ENCODE results near the gene MRPS27. TPM values are rescaled to one million over a fixed set of nuclear protein-coding genes. Genes with fewer than 3 reads are reported as not detected.

Gene MRPS27
- total RNA-seq, 2 donors from 2014 or later: 42.9 to 58.8 TPM

DNA sequence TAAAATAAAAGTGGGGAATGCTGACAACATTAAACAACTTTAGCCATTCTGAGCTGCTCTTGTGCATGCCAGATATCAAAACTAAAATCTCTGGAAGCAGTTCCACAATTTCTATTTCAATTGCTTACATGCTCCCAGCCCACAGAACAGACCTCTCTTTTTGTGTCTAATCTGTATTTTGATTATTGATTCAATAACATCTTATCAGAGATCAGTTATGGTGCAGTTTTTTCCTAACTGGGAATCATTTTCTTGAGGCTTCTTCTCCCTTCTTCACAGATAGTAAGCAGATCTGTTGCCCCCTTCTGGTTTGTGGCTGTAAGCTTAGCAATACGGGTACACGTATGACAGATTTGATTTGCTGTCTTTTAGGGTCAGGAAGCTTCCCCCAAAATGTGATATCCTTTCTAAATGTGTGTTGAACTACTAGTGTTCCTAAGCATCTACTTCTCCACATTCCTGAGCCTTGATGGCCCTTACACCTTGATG is 39.4 kb downstream of the MRPS27 start:
- H3K4me1 ChIP-seq (ENCODE audit: control insufficient read depth in 1 of 2, low read depth in 2 of 2): peaks cover 18 to 34% of the 10 kb centered on the region in 2 donors
- DNase-seq (ENCODE audit: low spot score): no peak
- H3K27me3 ChIP-seq (replicated peaks; ENCODE audit: insufficient read depth): no peaks in the 10 kb centered on the region
- H3K27ac ChIP-seq: peak overlapping the region; percentile 63 to 65
- H3K9me3 ChIP-seq: no peaks in the 10 kb centered on the region
- no peak overlapping the region for H3K4me3 ChIP-seq
- no peak for ATAC-seq (ENCODE audit: insufficient number of reproducible peaks, low FRiP score, low read depth)
- no peaks in the 10 kb centered on the region for H3K36me3 ChIP-seq
- TF ChIP-seq, protein P1, sequence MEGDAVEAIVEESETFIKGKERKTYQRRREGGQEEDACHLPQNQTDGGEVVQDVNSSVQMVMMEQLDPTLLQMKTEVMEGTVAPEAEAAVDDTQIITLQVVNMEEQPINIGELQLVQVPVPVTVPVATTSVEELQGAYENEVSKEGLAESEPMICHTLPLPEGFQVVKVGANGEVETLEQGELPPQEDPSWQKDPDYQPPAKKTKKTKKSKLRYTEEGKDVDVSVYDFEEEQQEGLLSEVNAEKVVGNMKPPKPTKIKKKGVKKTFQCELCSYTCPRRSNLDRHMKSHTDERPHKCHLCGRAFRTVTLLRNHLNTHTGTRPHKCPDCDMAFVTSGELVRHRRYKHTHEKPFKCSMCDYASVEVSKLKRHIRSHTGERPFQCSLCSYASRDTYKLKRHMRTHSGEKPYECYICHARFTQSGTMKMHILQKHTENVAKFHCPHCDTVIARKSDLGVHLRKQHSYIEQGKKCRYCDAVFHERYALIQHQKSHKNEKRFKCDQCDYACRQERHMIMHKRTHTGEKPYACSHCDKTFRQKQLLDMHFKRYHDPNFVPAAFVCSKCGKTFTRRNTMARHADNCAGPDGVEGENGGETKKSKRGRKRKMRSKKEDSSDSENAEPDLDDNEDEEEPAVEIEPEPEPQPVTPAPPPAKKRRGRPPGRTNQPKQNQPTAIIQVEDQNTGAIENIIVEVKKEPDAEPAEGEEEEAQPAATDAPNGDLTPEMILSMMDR (IDR thresholded peaks at IDR 0.05): peak; percentile 45

DNA sequence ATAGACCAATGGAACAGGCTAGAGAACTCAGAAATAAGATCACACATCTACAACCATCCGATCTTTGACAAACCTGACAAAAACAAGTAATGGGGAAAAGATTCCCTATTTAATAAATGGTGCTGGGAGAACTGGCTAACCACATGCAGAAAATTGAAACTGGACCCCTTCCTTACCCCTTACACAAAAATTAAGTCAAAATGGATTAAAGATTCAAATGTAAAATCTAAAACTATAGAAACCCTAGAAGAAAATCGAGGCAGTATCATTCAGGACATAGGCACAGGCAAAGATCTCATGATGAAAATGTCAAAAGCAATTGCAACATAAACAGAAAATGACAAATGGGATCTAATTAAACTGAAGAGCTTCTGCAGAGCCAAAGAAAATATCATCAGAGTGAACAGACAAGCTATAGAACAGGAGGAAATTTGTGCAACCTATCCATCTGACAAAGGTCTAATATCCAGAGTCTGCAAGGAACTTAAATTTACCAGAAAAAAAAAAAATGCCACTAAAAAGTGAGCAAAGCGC is 43.8 kb downstream of the MRPS27 start:
- H3K27ac ChIP-seq: no peak overlapping the region
- TF ChIP-seq, protein P1 (IDR thresholded peaks at IDR 0.05): no peak
- ATAC-seq (ENCODE audit: insufficient number of reproducible peaks, low FRiP score, low read depth): no peak

GRCh38 chr5:72273547-72273946 is 46.5 kb downstream of the MRPS27 start:
- TF ChIP-seq, protein P1 (IDR thresholded peaks at IDR 0.05): no peak
- Histone ChIP-seq H3K27me3 (replicated peaks; ENCODE audit: insufficient read depth) (no peaks in the 10 kb centered on the region), H3K9me3 (no peaks in the 10 kb centered on the region), H3K36me3 (no peaks in the 10 kb centered on the region), H3K27ac (no peak overlapping the region), H3K4me1 (ENCODE audit: control insufficient read depth in 1 of 2, low read depth in 2 of 2) (peaks cover 0 to 15% of the 10 kb centered on the region in 2 donors), H3K4me3 (no peak overlapping the region)
- no peak for DNase-seq (ENCODE audit: low spot score)
- ATAC-seq (ENCODE audit: insufficient number of reproducible peaks, low FRiP score, low read depth): no peak

More for the DNA sequence above, 43.8 kb downstream of the MRPS27 start:
- no peak for DNase-seq (ENCODE audit: low spot score)
- H3K4me1 ChIP-seq (ENCODE audit: control insufficient read depth in 1 of 2, low read depth in 2 of 2): peaks cover 0 to 18% of the 10 kb centered on the region in 2 donors
- no peaks in the 10 kb centered on the region for H3K36me3 ChIP-seq
- no peaks in the 10 kb centered on the region for H3K9me3 ChIP-seq
- no peak overlapping the region for H3K4me3 ChIP-seq
- H3K27me3 ChIP-seq (replicated peaks; ENCODE audit: insufficient read depth): no peaks in the 10 kb centered on the region

DNA sequence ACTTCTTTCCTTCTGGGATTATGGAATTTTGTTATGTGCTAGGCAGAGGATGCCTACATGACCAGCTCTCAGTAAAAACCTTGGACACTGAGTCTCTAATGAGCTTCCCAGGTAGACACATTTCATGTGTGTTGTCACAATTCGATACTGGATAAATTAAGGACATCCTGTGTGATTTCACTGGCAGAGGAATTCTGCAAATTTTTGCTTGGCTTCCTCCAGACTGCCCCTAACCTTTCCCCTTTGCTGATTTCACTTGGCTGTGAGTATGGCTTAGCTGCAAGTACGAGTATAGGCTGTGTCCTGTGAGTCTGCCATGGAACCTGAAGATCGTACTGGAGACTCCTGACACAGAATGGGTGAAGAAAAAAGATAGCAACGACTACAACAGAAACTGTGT is 47.6 kb downstream of the MRPS27 start:
- peaks cover 10 to 26% of the 10 kb centered on the region in 2 donors for H3K4me1 ChIP-seq (ENCODE audit: control insufficient read depth in 1 of 2, low read depth in 2 of 2)
- ATAC-seq (ENCODE audit: insufficient number of reproducible peaks, low FRiP score, low read depth): no peak
- DNase-seq (ENCODE audit: low spot score): no peak
- H3K27me3 ChIP-seq (replicated peaks; ENCODE audit: insufficient read depth): no peaks in the 10 kb centered on the region
- TF ChIP-seq, protein P1 (IDR thresholded peaks at IDR 0.05): no peak
- no peak overlapping the region for H3K4me3 ChIP-seq
- no peaks in the 10 kb centered on the region for H3K9me3 ChIP-seq
- H3K36me3 ChIP-seq: no peaks in the 10 kb centered on the region
- peak overlapping the region in 1 of 2 donors; percentile 13 for H3K27ac ChIP-seq

DNA sequence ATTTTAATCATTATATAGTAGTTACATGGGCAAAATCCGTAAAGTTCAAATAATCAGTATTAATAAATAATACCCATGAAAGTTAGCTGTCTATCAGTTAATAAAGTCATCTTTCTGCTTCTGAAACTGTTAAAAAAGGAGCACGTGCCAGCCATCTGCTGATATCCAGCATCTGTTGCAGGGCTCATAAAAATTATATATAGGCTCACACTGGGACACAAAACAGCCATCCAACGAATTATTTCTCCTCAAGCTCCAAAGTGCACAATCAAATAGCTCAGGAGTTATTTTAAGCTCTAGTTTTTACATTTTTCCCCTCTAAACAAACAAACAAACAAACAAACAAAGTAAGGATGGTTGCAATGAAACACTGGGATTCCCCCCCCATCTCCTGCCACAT is 48.3 kb downstream of the MRPS27 start:
- no peaks in the 10 kb centered on the region for H3K36me3 ChIP-seq
- peak overlapping the region in 1 of 2 donors; percentile 13 for H3K27ac ChIP-seq
- ATAC-seq (ENCODE audit: insufficient number of reproducible peaks, low FRiP score, low read depth): no peak
- TF ChIP-seq, protein P1 (IDR thresholded peaks at IDR 0.05): no peak
- DNase-seq (ENCODE audit: low spot score): no peak
- no peaks in the 10 kb centered on the region for H3K9me3 ChIP-seq
- H3K4me3 ChIP-seq: no peak overlapping the region
- peaks cover 16 to 33% of the 10 kb centered on the region in 2 donors for H3K4me1 ChIP-seq (ENCODE audit: control insufficient read depth in 1 of 2, low read depth in 2 of 2)
- no peaks in the 10 kb centered on the region for H3K27me3 ChIP-seq (replicated peaks; ENCODE audit: insufficient read depth)
